NB4 (cell line): Measurements from ENCODE around the gene HIVEP2.

Experiments
- DNase-seq: peaks from one replicate; pipeline ENCODE4 v3.0.0; 2010; ENCODE audit warnings: low read depth
- H3K4me3 ChIP-seq: one replicate; pipeline ENCODE4 v1.5.1; 2011; ENCODE audit warnings: mild to moderate bottlenecking, low read depth, low read length, moderate library complexity
- CTCF ChIP-seq: IDR thresholded peaks from one replicate; pipeline ENCODE4 v1.5.1; 2012; ENCODE audit warnings: low read depth, low read length
- MAX ChIP-seq: IDR thresholded peaks from 2 replicates; pipeline ENCODE4 v1.6.1; 2011; ENCODE audit warnings: low read depth, low read length
- MYC ChIP-seq: IDR thresholded peaks from 2 replicates; pipeline ENCODE4 v1.6.1; 2011; ENCODE audit warnings: low read depth, low read length
- POLR2A ChIP-seq: IDR thresholded peaks from 2 replicates; pipeline ENCODE4 v1.6.1; 2011; ENCODE audit warnings: mild to moderate bottlenecking; ENCODE audit not compliant: insufficient read length; ENCODE audit errors: extremely low read depth

HIVEP2 gene

GRCh38 chr6:142713959-142714358 lies 231.0 kb downstream of the HIVEP2 start:
- no peak for DNase-seq
- TF ChIP-seq MYC (no peak), CTCF (no peak), POLR2A (no peak), MAX (no peak)
- H3K4me3 ChIP-seq: no peak overlapping the region

- TF ChIP-seq CTCF: no peak
- no peak for TF ChIP-seq MAX
- TF ChIP-seq MYC: no peak
- no peak for TF ChIP-seq POLR2A
- H3K4me3 ChIP-seq: no peak overlapping the region
- no peak for DNase-seq
Observed at GRCh38 chr6:142712231-142712630, 232.7 kb downstream of the HIVEP2 start.

GRCh38 chr6:142708651-142709050 lies 236.3 kb downstream of the HIVEP2 start:
- TF ChIP-seq POLR2A: no peak
- no peak for DNase-seq
- H3K4me3 ChIP-seq: no peak overlapping the region

GRCh38 chr6:142707255-142707654 lies 237.7 kb downstream of the HIVEP2 start:
- DNase-seq: no peak
- no peak for TF ChIP-seq MAX
- no peak for TF ChIP-seq POLR2A
- TF ChIP-seq MYC: no peak
- no peak for TF ChIP-seq CTCF
- H3K4me3 ChIP-seq: no peak overlapping the region

- no peak overlapping the region for H3K4me3 ChIP-seq
- DNase-seq: no peak
- no peak for TF ChIP-seq MAX
- TF ChIP-seq POLR2A: no peak
- no peak for TF ChIP-seq CTCF
- no peak for TF ChIP-seq MYC
Observed at GRCh38 chr6:142706210-142706609, 238.8 kb downstream of the HIVEP2 start.

- DNase-seq: peak; percentile 51
- no peak overlapping the region for H3K4me3 ChIP-seq
- no peak for TF ChIP-seq POLR2A
- no peak for TF ChIP-seq MAX
- TF ChIP-seq CTCF: no peak
- no peak for TF ChIP-seq MYC
Observed at GRCh38 chr6:142705054-142705453, 239.9 kb downstream of the HIVEP2 start.
